GM23248 (cell line): ENCODE data around the gene BACE2. TPM values are rescaled to one million over a fixed set of nuclear protein-coding genes. Genes with fewer than 3 reads are reported as not detected.

ENCODE experiments used
- DNase-seq: peaks from one replicate; pipeline ENCODE4 v3.0.0-alpha.2; 2015
- H2AFZ ChIP-seq: fragments of 200-600 bp; sonication (generic); 2 replicates; pipeline ENCODE4 v1.6.1; 2016; ENCODE audit warnings: antibody characterized with exemption
- H3F3A ChIP-seq: fragments of 200-600 bp; sonication (generic); 2 replicates; pipeline ENCODE4 v1.6.1; 2016; ENCODE audit warnings: mild to moderate bottlenecking, antibody characterized with exemption, mixed run types; ENCODE audit not compliant: insufficient read depth
- H3K27ac ChIP-seq: fragments of 200-600 bp; sonication (generic); 2 replicates; pipeline ENCODE4 v1.5.1; 2016; ENCODE audit warnings: mild to moderate bottlenecking
- H3K27me3 ChIP-seq: fragments of 200-600 bp; sonication (generic); replicated peaks from 2 replicates; pipeline ENCODE4 v1.6.1; 2016; ENCODE audit warnings: mild to moderate bottlenecking; ENCODE audit not compliant: insufficient read depth
- H3K36me3 ChIP-seq: fragments of 200-600 bp; sonication (generic); 2 replicates; pipeline ENCODE4 v1.6.1; 2016; ENCODE audit warnings: low read depth, mild to moderate bottlenecking
- H3K4me1 ChIP-seq: fragments of 200-600 bp; sonication (generic); 2 replicates; pipeline ENCODE4 v1.6.1; 2016; ENCODE audit warnings: mild to moderate bottlenecking; ENCODE audit not compliant: insufficient read depth
- H3K4me2 ChIP-seq: fragments of 200-600 bp; sonication (generic); one replicate; pipeline ENCODE4 v1.6.1; 2016; ENCODE audit warnings: mild to moderate bottlenecking; ENCODE audit not compliant: unreplicated experiment
- H3K4me3 ChIP-seq: fragments of 200-600 bp; sonication (generic); 2 replicates; pipeline ENCODE4 v1.5.1; 2016; ENCODE audit warnings: mild to moderate bottlenecking
- H3K79me2 ChIP-seq: fragments of 200-600 bp; sonication (generic); 2 replicates; pipeline ENCODE4 v1.6.1; 2016; ENCODE audit warnings: mild to moderate bottlenecking; ENCODE audit not compliant: insufficient read depth
- H3K9ac ChIP-seq: fragments of 200-600 bp; sonication (generic); 2 replicates; pipeline ENCODE4 v1.6.1; 2016; ENCODE audit warnings: mild to moderate bottlenecking
- H3K9me2 ChIP-seq: fragments of 200-600 bp; sonication (generic); 2 replicates; pipeline ENCODE4 v1.6.1; 2016; ENCODE audit warnings: mixed run types, mild to moderate bottlenecking, moderate library complexity; ENCODE audit not compliant: insufficient read depth
- H3K9me3 ChIP-seq: fragments of 200-600 bp; sonication (generic); one replicate; pipeline ENCODE4 v1.6.1; 2017; ENCODE audit warnings: low read depth
- H4K20me1 ChIP-seq: fragments of 200-600 bp; sonication (generic); 2 replicates; pipeline ENCODE4 v1.6.0; 2016; ENCODE audit not compliant: insufficient read depth
- EZH2 ChIP-seq: fragments of 200-600 bp; sonication (generic); IDR thresholded peaks from 2 replicates; pipeline ENCODE4 v1.6.1; 2018; ENCODE audit warnings: antibody characterized with exemption, mild to moderate bottlenecking; ENCODE audit not compliant: insufficient read depth, poor library complexity, severe bottlenecking
- EZH2phosphoT487 ChIP-seq: fragments of 200-600 bp; sonication (generic); IDR thresholded peaks from 2 replicates; pipeline ENCODE4 v1.6.1; 2018; ENCODE audit warnings: antibody characterized with exemption, moderate library complexity, mild to moderate bottlenecking, low read depth; ENCODE audit not compliant: insufficient read depth
- WGBS, 2 experiments: methylation state at CpG; one replicate each; pipeline ENCODE4 v1.1.6; 2015 to 2017; ENCODE audit warnings: low lambda C conversion rate in 2 of 2, low coverage in 1 of 2; ENCODE audit errors: missing lambda C conversion rate in 2 of 2; 5-methylcytosine and 5-hydroxymethylcytosine counted together
- in situ Hi-C: fragments of 300-500 bp; cut with MboI; formaldehyde crosslinking; loops from 2 replicates; pipeline ENCODE4 v1.15.0; 2020
- polyA plus RNA-seq: library from polyadenylated mRNA; unstranded; fragments of >200 nt; fragmentation: Nextera tagmentation; extraction: Ambion mirVana; gene quantifications from 2 replicates; pipeline ENCODE4 v1.2.1, GENCODE V29; 2016
- total RNA-seq: library from RNA; depleted of rRNA; stranded (reverse); fragments of >200 nt; shearing (Covaris generic); gene quantifications from 2 replicates; pipeline ENCODE4 v1.2.3, GENCODE V29; 2014

BACE2 gene
- total and polyA plus RNA-seq, 2 experiments from 2014 or later: 69.5 to 97.8 TPM

- in situ Hi-C loops: no loop called here
- peaks cover 8% of the 10 kb centered on the region; the same call in 1 of the 2 replicates for H3F3A ChIP-seq
- H3K4me1 ChIP-seq: peaks cover 11% of the 10 kb centered on the region
- WGBS, 2 experiments: 0 to 1% methylated on average over 3 of the region's 3 CpGs
- H4K20me1 ChIP-seq: no peaks in the 10 kb centered on the region
- H3K9me2 ChIP-seq: no peaks in the 10 kb centered on the region
- H3K27me3 ChIP-seq: no peaks in the 10 kb centered on the region
- H3K36me3 ChIP-seq: no peaks in the 10 kb centered on the region
- no peak for TF ChIP-seq EZH2phosphoT487
- TF ChIP-seq EZH2: no peak
- no peaks in the 10 kb centered on the region for H3K9me3 ChIP-seq
- H3K9ac ChIP-seq: peak overlapping the region; percentile 67
- H3K79me2 ChIP-seq: peaks cover 50% of the 10 kb centered on the region
- DNase-seq: no peak
- H3K27ac ChIP-seq: peak overlapping the region; percentile 23; the same call in 1 of the 2 replicates
- peak overlapping the region; percentile 91 for H3K4me3 ChIP-seq
- peak overlapping the region; percentile 65 for H2AFZ ChIP-seq
- peak overlapping the region; percentile 91 for H3K4me2 ChIP-seq
Measured at GRCh38 chr21:41169258-41169576, 1.3 kb downstream of the BACE2 start.

- Histone ChIP-seq H3K9me2 (no peaks in the 10 kb centered on the region), H3K9ac (peak overlapping the region; percentile 67), H4K20me1 (no peaks in the 10 kb centered on the region), H3K4me1 (peaks cover 11% of the 10 kb centered on the region), H3K9me3 (no peaks in the 10 kb centered on the region), H3F3A (peaks cover 8% of the 10 kb centered on the region; the same call in 1 of the 2 replicates), H3K36me3 (no peaks in the 10 kb centered on the region), H3K4me3 (peak overlapping the region; percentile 91), H3K4me2 (peak overlapping the region; percentile 91), H3K27me3 (no peaks in the 10 kb centered on the region), H2AFZ (no peak overlapping the region), H3K27ac (no peak overlapping the region), H3K79me2 (peaks cover 55% of the 10 kb centered on the region)
- TF ChIP-seq EZH2: no peak
- no peak for TF ChIP-seq EZH2phosphoT487
- 63 to 66% methylated on average over 6 of the region's 6 CpGs for WGBS, 2 experiments
- in situ Hi-C loops: no loop called here
- peak; percentile 9 for DNase-seq
Measured at GRCh38 chr21:41169701-41170100, 1.7 kb downstream of the BACE2 start.

GRCh38 chr21:41170442-41170841 is 2.5 kb downstream of the BACE2 start:
- DNase-seq: peak; percentile 60
- in situ Hi-C loops: no loop called here
- H3K79me2 ChIP-seq: peaks cover 62% of the 10 kb centered on the region

GRCh38 chr21:41170859-41171609 is 3.1 kb downstream of the BACE2 start:
- Histone ChIP-seq H3K27ac (no peak overlapping the region), H3K4me1 (peaks cover 11% of the 10 kb centered on the region), H4K20me1 (no peaks in the 10 kb centered on the region), H3K9me3 (no peaks in the 10 kb centered on the region), H3K9me2 (no peaks in the 10 kb centered on the region), H3F3A (peaks cover 8% of the 10 kb centered on the region; the same call in 1 of the 2 replicates), H3K9ac (no peak overlapping the region), H3K4me2 (no peak overlapping the region), H3K79me2 (peaks cover 68% of the 10 kb centered on the region), H3K4me3 (no peak overlapping the region), H2AFZ (no peak overlapping the region), H3K27me3 (no peaks in the 10 kb centered on the region), H3K36me3 (no peaks in the 10 kb centered on the region)
- TF ChIP-seq EZH2: no peak
- no peak for TF ChIP-seq EZH2phosphoT487
- WGBS, 2 experiments: 75 to 76% methylated on average over 15 of the region's 15 CpGs
- no peak for DNase-seq
- in situ Hi-C loops: no loop called here

More at GRCh38 chr21:41170442-41170841, 2.5 kb downstream of the BACE2 start:
- Histone ChIP-seq H3K4me3 (peak overlapping the region; percentile 91; the same call in 1 of the 2 replicates), H3K9me3 (no peaks in the 10 kb centered on the region), H3K4me1 (peaks cover 11% of the 10 kb centered on the region), H3K27ac (no peak overlapping the region), H3K9ac (no peak overlapping the region), H3K36me3 (no peaks in the 10 kb centered on the region), H3K9me2 (no peaks in the 10 kb centered on the region), H4K20me1 (no peaks in the 10 kb centered on the region), H3F3A (peaks cover 8% of the 10 kb centered on the region; the same call in 1 of the 2 replicates), H3K4me2 (peak overlapping the region; percentile 91), H3K27me3 (no peaks in the 10 kb centered on the region), H2AFZ (no peak overlapping the region)
- no peak for TF ChIP-seq EZH2
- no peak for TF ChIP-seq EZH2phosphoT487
- WGBS, 2 experiments: 63 to 69% methylated on average over 2 of the region's 2 CpGs
